ENCODE results near the gene FLNB. TPM values are rescaled to one million over a fixed set of nuclear protein-coding genes. Genes with fewer than 3 reads are reported as not detected.
A peak's percentile ranks its signal among the peaks of the same experiment; 100 is the strongest.

The FLNB gene
- total and polyA plus RNA-seq, 2 of the 13 experiments (the other 11 are each of a cell fraction or from before 2014, with no cell fraction given): 106 to 130 TPM

GRCh38 chr3:58052373-58053273 lies 44.4 kb downstream of the FLNB start (continued):
- no peak for TF ChIP-seq YY1 (IDR thresholded peaks at IDR 0.05; ENCODE audit: insufficient read depth, insufficient replicate concordance, low read depth, low read length)
- TF ChIP-seq SYNCRIP (IDR thresholded peaks at IDR 0.05; ENCODE audit: insufficient read depth, low read depth, low read length): no peak
- TF ChIP-seq RBM39 (IDR thresholded peaks at IDR 0.05; ENCODE audit: low read depth, low read length, poor library complexity, severe bottlenecking): no peak
- no peak for TF ChIP-seq USF2 (IDR thresholded peaks at IDR 0.05; ENCODE audit: low read depth, low read length)
- no peak for TF ChIP-seq USF2 (CRISPR knock-in tag; IDR thresholded peaks at IDR 0.05; ENCODE audit: borderline replicate concordance)
- TF ChIP-seq PLRG1 (conservative IDR thresholded peaks at IDR 0.05): no peak
- no peak for TF ChIP-seq ZNF264 (CRISPR knock-in tag; IDR thresholded peaks at IDR 0.05)
- TF ChIP-seq HOMEZ (CRISPR knock-in tag; IDR thresholded peaks at IDR 0.05; ENCODE audit: low read depth): no peak
- no peak for TF ChIP-seq U2AF1 (optimal IDR thresholded peaks at IDR 0.05; ENCODE audit: low read depth, low read length)
- no peak for TF ChIP-seq MYPOP (CRISPR knock-in tag; IDR thresholded peaks at IDR 0.05)
- TF ChIP-seq ZNF660 (CRISPR knock-in tag; IDR thresholded peaks at IDR 0.05; ENCODE audit: borderline replicate concordance, low read depth): no peak
- TF ChIP-seq EHMT2 (IDR thresholded peaks at IDR 0.05; ENCODE audit: borderline replicate concordance, low read depth, low read length): no peak
- TF ChIP-seq MNT (IDR thresholded peaks at IDR 0.05): no peak
- TF ChIP-seq ZNF580 (CRISPR knock-in tag; IDR thresholded peaks at IDR 0.05; ENCODE audit: borderline replicate concordance, low read depth): no peak
- no peak for TF ChIP-seq KLF9 (CRISPR knock-in tag; IDR thresholded peaks at IDR 0.05; ENCODE audit: low read depth)
- no peak for TF ChIP-seq ZBTB46 (CRISPR knock-in tag; IDR thresholded peaks at IDR 0.05; ENCODE audit: borderline replicate concordance)
- TF ChIP-seq HNF4A (CRISPR knock-in tag; IDR thresholded peaks at IDR 0.05): peak; percentile 61
- no peak for TF ChIP-seq HNRNPL (IDR thresholded peaks at IDR 0.05; ENCODE audit: low read depth, low read length)
